MM.1S (cell line): ENCODE measurements around the gene SLC9A4.

Experiments
- DNase-seq: peaks from one replicate; pipeline ENCODE4 v3.0.0-alpha.2; 2015
- H2AFZ ChIP-seq: fragments of 300-600 bp; sonication (generic); 2 replicates; pipeline ENCODE4 v1.6.0; 2016; ENCODE audit warnings: antibody characterized with exemption, low read length
- H3F3A ChIP-seq: fragments of 300-600 bp; sonication (generic); 2 replicates; pipeline ENCODE4 v1.6.1; 2016; ENCODE audit warnings: mild to moderate bottlenecking, antibody characterized with exemption, low read length, moderate library complexity, mixed read lengths; ENCODE audit not compliant: insufficient read depth
- H3K27ac ChIP-seq: fragments of 300-600 bp; sonication (generic); 2 replicates; pipeline ENCODE4 v1.5.1; 2016; ENCODE audit warnings: mild to moderate bottlenecking, low read length
- H3K27me3 ChIP-seq: fragments of 300-600 bp; sonication (generic); replicated peaks from 2 replicates; pipeline ENCODE4 v1.6.0; 2016; ENCODE audit warnings: low read length; ENCODE audit not compliant: insufficient read depth
- H3K36me3 ChIP-seq: fragments of 300-600 bp; sonication (generic); replicated peaks from 2 replicates; pipeline ENCODE4 v1.6.1; 2016; ENCODE audit warnings: mild to moderate bottlenecking, low read length, mixed read lengths; ENCODE audit not compliant: insufficient read depth
- H3K4me1 ChIP-seq: fragments of 300-600 bp; sonication (generic); 2 replicates; pipeline ENCODE4 v1.6.1; 2016; ENCODE audit warnings: low read length, mixed read lengths
- H3K4me2 ChIP-seq: fragments of 300-600 bp; sonication (generic); 2 replicates; pipeline ENCODE4 v1.6.0; 2016; ENCODE audit warnings: low read depth, low read length
- H3K4me3 ChIP-seq: fragments of 300-600 bp; sonication (generic); 2 replicates; pipeline ENCODE4 v1.5.1; 2016; ENCODE audit warnings: low read length, mixed read lengths
- H3K79me2 ChIP-seq: fragments of 300-600 bp; sonication (generic); 2 replicates; pipeline ENCODE4 v1.6.1; 2016; ENCODE audit warnings: mixed run types, low read length, mixed read lengths
- H3K9ac ChIP-seq: fragments of 300-600 bp; sonication (generic); 2 replicates; pipeline ENCODE4 v1.6.1; 2016; ENCODE audit warnings: low read length, mixed read lengths
- H3K9me2 ChIP-seq: fragments of 300-600 bp; sonication (generic); replicated peaks from 2 replicates; pipeline ENCODE4 v1.6.1; 2016; ENCODE audit warnings: mild to moderate bottlenecking, low read length, mixed read lengths; ENCODE audit not compliant: insufficient read depth
- H3K9me3 ChIP-seq: fragments of 300-600 bp; sonication (generic); replicated peaks from 2 replicates; pipeline ENCODE4 v1.6.1; 2016; ENCODE audit warnings: mild to moderate bottlenecking, low read length, mixed read lengths; ENCODE audit not compliant: insufficient read depth
- H4K20me1 ChIP-seq: fragments of 300-600 bp; sonication (generic); 2 replicates; pipeline ENCODE4 v1.6.1; 2016; ENCODE audit warnings: mild to moderate bottlenecking, low read length, moderate library complexity, mixed read lengths; ENCODE audit not compliant: insufficient read depth
- EZH2 ChIP-seq: fragments of 300-600 bp; sonication (generic); optimal IDR thresholded peaks from 2 replicates; pipeline ENCODE3; 2017; ENCODE audit warnings: low read depth, mild to moderate bottlenecking, antibody characterized with exemption, low read length, mixed read lengths
- EZH2phosphoT487 ChIP-seq: fragments of 300-600 bp; sonication (generic); IDR thresholded peaks from 2 replicates; pipeline ENCODE4 v1.6.1; 2018; ENCODE audit warnings: antibody characterized with exemption, low read length
- TF ChIP-seq, protein P1 (sequence below): fragments of 300-600 bp; sonication (generic); IDR thresholded peaks from 2 replicates; pipeline ENCODE4 v1.5.1; 2016; ENCODE audit warnings: antibody characterized with exemption, low read length, mixed read lengths

SLC9A4 gene

DNA sequence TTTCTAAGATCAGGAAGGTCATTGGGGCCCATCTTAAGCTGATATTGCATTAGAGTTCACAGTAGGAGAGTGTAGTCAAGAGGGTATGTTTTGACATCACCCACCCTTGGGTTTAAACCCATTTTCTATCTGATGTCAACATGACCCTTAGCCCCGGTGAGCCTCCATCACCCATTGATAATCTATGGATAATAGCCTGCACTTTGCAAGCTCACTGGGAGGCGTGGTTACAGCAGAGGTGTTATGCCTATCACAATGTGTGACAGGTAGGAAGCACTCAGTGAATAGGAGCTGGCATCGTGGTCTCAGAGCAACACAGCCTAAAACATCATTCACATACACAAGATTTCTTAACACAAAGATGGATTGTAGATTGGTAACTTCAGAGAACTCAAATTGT lies 28.8 kb upstream of the SLC9A4 start:
- TF ChIP-seq, protein P1, sequence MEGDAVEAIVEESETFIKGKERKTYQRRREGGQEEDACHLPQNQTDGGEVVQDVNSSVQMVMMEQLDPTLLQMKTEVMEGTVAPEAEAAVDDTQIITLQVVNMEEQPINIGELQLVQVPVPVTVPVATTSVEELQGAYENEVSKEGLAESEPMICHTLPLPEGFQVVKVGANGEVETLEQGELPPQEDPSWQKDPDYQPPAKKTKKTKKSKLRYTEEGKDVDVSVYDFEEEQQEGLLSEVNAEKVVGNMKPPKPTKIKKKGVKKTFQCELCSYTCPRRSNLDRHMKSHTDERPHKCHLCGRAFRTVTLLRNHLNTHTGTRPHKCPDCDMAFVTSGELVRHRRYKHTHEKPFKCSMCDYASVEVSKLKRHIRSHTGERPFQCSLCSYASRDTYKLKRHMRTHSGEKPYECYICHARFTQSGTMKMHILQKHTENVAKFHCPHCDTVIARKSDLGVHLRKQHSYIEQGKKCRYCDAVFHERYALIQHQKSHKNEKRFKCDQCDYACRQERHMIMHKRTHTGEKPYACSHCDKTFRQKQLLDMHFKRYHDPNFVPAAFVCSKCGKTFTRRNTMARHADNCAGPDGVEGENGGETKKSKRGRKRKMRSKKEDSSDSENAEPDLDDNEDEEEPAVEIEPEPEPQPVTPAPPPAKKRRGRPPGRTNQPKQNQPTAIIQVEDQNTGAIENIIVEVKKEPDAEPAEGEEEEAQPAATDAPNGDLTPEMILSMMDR, result no peak
- TF ChIP-seq EZH2phosphoT487, result no peak
- TF ChIP-seq EZH2, result no peak
- Histone ChIP-seq H3K36me3 (no peaks in the 10 kb centered on the region), H3K27me3 (no peaks in the 10 kb centered on the region), H4K20me1 (no peaks in the 10 kb centered on the region), H2AFZ (no peak overlapping the region), H3K27ac (no peak overlapping the region), H3K9ac (no peak overlapping the region), H3K79me2 (no peaks in the 10 kb centered on the region), H3K9me3 (no peaks in the 10 kb centered on the region), H3F3A (no peaks in the 10 kb centered on the region), H3K4me1 (no peaks in the 10 kb centered on the region), H3K9me2 (no peaks in the 10 kb centered on the region), H3K4me2 (no peak overlapping the region), H3K4me3 (no peak overlapping the region)
- DNase-seq, result no peak

DNA sequence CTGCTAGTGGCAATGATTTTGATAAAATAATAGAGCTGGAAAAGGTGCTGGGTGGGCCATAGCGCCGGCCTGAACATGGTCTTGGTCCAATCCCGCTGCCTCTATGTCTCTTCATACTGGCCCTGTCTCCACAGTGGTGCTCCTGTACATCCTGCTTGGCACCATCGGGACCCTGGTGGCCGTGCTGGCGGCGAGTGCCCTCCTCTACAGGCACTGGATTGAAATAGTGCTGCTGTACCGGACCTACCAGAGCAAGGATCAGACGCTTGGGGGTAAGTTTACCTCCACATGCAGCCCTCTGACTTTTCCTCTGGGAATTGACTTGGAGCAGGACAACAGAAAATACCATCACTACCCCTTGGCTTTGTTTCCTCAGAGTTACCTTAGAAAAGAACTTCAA lies 26.1 kb upstream of the SLC9A4 start:
- Histone ChIP-seq H3K27me3 (no peaks in the 10 kb centered on the region), H3K4me1 (no peaks in the 10 kb centered on the region), H3F3A (no peaks in the 10 kb centered on the region), H3K27ac (no peak overlapping the region), H3K9me2 (no peaks in the 10 kb centered on the region), H3K4me2 (no peak overlapping the region), H3K79me2 (no peaks in the 10 kb centered on the region), H3K9me3 (no peaks in the 10 kb centered on the region), H4K20me1 (no peaks in the 10 kb centered on the region), H3K36me3 (no peaks in the 10 kb centered on the region), H3K4me3 (no peak overlapping the region), H3K9ac (no peak overlapping the region), H2AFZ (no peak overlapping the region)
- TF ChIP-seq EZH2, result no peak
- TF ChIP-seq, protein P1, result no peak
- no peak for TF ChIP-seq EZH2phosphoT487
- no peak for DNase-seq

DNA sequence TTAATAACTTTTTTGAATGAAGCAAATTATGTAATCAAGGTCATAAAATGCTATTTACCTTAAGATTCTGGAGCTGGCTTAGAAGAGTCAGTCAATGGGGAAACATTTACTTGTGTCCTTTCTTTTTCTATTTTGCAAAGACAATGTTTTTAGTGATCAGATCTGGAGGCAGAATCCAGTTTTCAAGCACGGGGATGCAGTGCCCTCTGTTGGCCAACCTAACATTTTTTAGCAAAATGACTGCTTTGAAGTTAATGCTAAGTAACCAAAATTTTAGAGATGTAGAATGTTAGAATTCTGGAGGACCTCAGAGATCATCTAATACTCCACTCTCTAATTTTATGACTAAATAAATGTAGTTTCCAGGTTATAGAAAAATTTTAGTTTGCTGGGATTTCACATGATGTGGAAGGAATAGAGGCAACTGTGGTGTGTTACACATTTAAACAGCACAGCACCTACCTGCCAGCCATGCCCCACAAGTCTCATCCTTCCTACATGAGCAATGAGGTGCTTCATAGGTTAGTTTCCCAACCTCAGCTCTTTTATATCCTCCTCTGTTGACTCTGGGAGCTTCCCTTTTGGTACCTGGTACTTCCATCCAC lies 23.6 kb upstream of the SLC9A4 start:
- H3K9ac ChIP-seq, result no peak overlapping the region
- no peak overlapping the region for H2AFZ ChIP-seq
- TF ChIP-seq, protein P1, result peak; percentile 74
- TF ChIP-seq EZH2phosphoT487 (no peak), EZH2 (no peak)
- no peaks in the 10 kb centered on the region for H3K79me2 ChIP-seq
- no peaks in the 10 kb centered on the region for H3K9me2 ChIP-seq
- H3K4me3 ChIP-seq, result no peak overlapping the region
- no peak overlapping the region for H3K4me2 ChIP-seq
- H3F3A ChIP-seq, result no peaks in the 10 kb centered on the region
- peak; percentile 50 for DNase-seq
- no peaks in the 10 kb centered on the region for H3K9me3 ChIP-seq
- H3K27me3 ChIP-seq, result no peaks in the 10 kb centered on the region
- no peak overlapping the region for H3K27ac ChIP-seq
- H4K20me1 ChIP-seq, result no peaks in the 10 kb centered on the region
- H3K36me3 ChIP-seq, result no peaks in the 10 kb centered on the region
- H3K4me1 ChIP-seq, result peaks cover 3% of the 10 kb centered on the region; the same call in 1 of the 2 replicates
